ENCODE data around the gene DNAJC3. TPM values are rescaled to one million over a fixed set of nuclear protein-coding genes. Genes with fewer than 3 reads are reported as not detected.
"Not testable (repeated sequence)": the region's sequence is repeated elsewhere in the genome, so short reads cannot be mapped to it uniquely, and the experiment has no call there.

DNAJC3 gene
- polyA plus RNA-seq, 10 donors: 15.4 to 25.1 (median 19.2) TPM

GRCh38 chr13:95660981-95661581 lies 15.9 kb upstream of the DNAJC3 start:
- DNase-seq: peak; percentile 41 to 69 (median 46)

- not testable (repeated sequence) for DNase-seq
Observed at GRCh38 chr13:95667235-95667634, 9.7 kb upstream of the DNAJC3 start.

- no peak for DNase-seq
Observed at GRCh38 chr13:95671597-95671996, 5.3 kb upstream of the DNAJC3 start.

- DNase-seq: peak in 1 of 3 donors; percentile 6
Observed at GRCh38 chr13:95676105-95676761, 706 bp upstream of the DNAJC3 start.

GRCh38 chr13:95677564-95678266 lies 776 bp downstream of the DNAJC3 start:
- peak; percentile 24 to 65 (median 26) for DNase-seq

GRCh38 chr13:95678967-95679366 lies 2.0 kb downstream of the DNAJC3 start:
- no peak for DNase-seq

GRCh38 chr13:95679722-95680121 lies 2.8 kb downstream of the DNAJC3 start:
- DNase-seq: no peak

- no peak for DNase-seq
Observed at GRCh38 chr13:95684418-95684817, 7.5 kb downstream of the DNAJC3 start.

GRCh38 chr13:95684960-95685359 lies 8.0 kb downstream of the DNAJC3 start:
- not testable (repeated sequence) for DNase-seq

GRCh38 chr13:95689582-95689926 lies 12.6 kb downstream of the DNAJC3 start:
- DNase-seq: no peak

GRCh38 chr13:95690986-95691385 lies 14.0 kb downstream of the DNAJC3 start:
- DNase-seq: not testable (repeated sequence)

- DNase-seq: no peak
Observed at GRCh38 chr13:95697052-95697680, 20.2 kb downstream of the DNAJC3 start.

GRCh38 chr13:95698047-95698749 lies 21.3 kb downstream of the DNAJC3 start:
- no peak for DNase-seq

GRCh38 chr13:95703576-95703975 lies 26.6 kb downstream of the DNAJC3 start:
- DNase-seq: no peak

GRCh38 chr13:95704510-95704909 lies 27.6 kb downstream of the DNAJC3 start:
- no peak for DNase-seq

- no peak for DNase-seq
Observed at GRCh38 chr13:95706356-95706755, 29.4 kb downstream of the DNAJC3 start.

- no peak for DNase-seq
Observed at GRCh38 chr13:95707035-95707434, 30.1 kb downstream of the DNAJC3 start.

- DNase-seq: no peak
Observed at GRCh38 chr13:95707442-95708390, 30.8 kb downstream of the DNAJC3 start.

GRCh38 chr13:95708391-95708774 lies 31.4 kb downstream of the DNAJC3 start:
- no peak for DNase-seq

- no peak for DNase-seq
Observed at GRCh38 chr13:95708811-95709500, 32.0 kb downstream of the DNAJC3 start.

Data from muscle of back (tissue), 11 donors.